CD4-positive, alpha-beta memory T cell (primary cell): ENCODE measurements around the gene B9D2. TPM values are rescaled to one million over a fixed set of nuclear protein-coding genes. Genes with fewer than 3 reads are reported as not detected.

Experiments used
- CTCF ChIA-PET: fragments of 350-600 bp; sonication (Branson Sonifier 250); formaldehyde crosslinking; loops from one replicate; lab custom pipeline; 2021; ENCODE audit warnings: inconsistent platforms; ENCODE audit not compliant: partially characterized antibody; lab: Charles Lee
- POLR2A ChIA-PET: fragments of 350-600 bp; sonication (Branson Sonifier 250); formaldehyde crosslinking; loops from one replicate; lab custom pipeline; 2021; ENCODE audit not compliant: partially characterized antibody; lab: Charles Lee
- DNase-seq, 5 donors: peaks; one replicate each; pipeline versions ENCODE4 v3.0.0 to v3.0.0-alpha.2; 2020 to 2022; ENCODE audit warnings: mixed read lengths in 1 of 5
- H3K27ac ChIP-seq: one replicate; pipeline ENCODE4 v1.7.0; 2013; ENCODE audit warnings: low read depth, low read length
- H3K27me3 ChIP-seq: 2 replicates; pipeline ENCODE4 v1.7.0; 2013; ENCODE audit warnings: mild to moderate bottlenecking, low read length, moderate library complexity; ENCODE audit not compliant: insufficient read depth
- H3K36me3 ChIP-seq: 2 replicates; pipeline ENCODE4 v1.7.0; 2013; ENCODE audit warnings: mild to moderate bottlenecking, low read length, moderate library complexity; ENCODE audit not compliant: insufficient read depth
- H3K4me1 ChIP-seq: 2 replicates; pipeline ENCODE4 v1.7.0; 2013; ENCODE audit warnings: mild to moderate bottlenecking, low read length, moderate library complexity; ENCODE audit not compliant: insufficient read depth
- H3K4me3 ChIP-seq, 2 donors: one replicate each; pipeline ENCODE4 v1.7.0; 2013; ENCODE audit warnings: low read length in 2 of 2, mild to moderate bottlenecking in 1 of 2
- H3K9me3 ChIP-seq, 2 donors: one replicate each; pipeline ENCODE4 v1.7.0; 2013; ENCODE audit warnings: low read length in 2 of 2, control low read depth in 1 of 2; ENCODE audit not compliant: control insufficient read depth in 1 of 2
- H3K27ac Mint-ChIP-seq, 7 donors: one replicate each; pipeline ENCODE4 v1.8.0; 2020 to 2021; ENCODE audit warnings: mixed read lengths in 7 of 7, mild to moderate bottlenecking in 6 of 7, inconsistent platforms in 3 of 7, moderate library complexity in 3 of 7
- H3K27me3 Mint-ChIP-seq, 2 donors: one replicate each; pipeline ENCODE4 v1.8.0; 2020 to 2021; ENCODE audit warnings: mixed read lengths in 2 of 2
- H3K36me3 Mint-ChIP-seq, 2 donors: one replicate each; pipeline ENCODE4 v1.8.0; 2020 to 2021; ENCODE audit warnings: mixed read lengths in 2 of 2, inconsistent platforms in 1 of 2, mild to moderate bottlenecking in 1 of 2
- H3K4me1 Mint-ChIP-seq, 4 donors: one replicate each; pipeline ENCODE4 v1.8.0; 2020 to 2021; ENCODE audit warnings: mixed read lengths in 4 of 4, mild to moderate bottlenecking in 1 of 4
- H3K4me3 Mint-ChIP-seq, 8 donors: one replicate each; pipeline ENCODE4 v1.8.0; 2020 to 2021; ENCODE audit warnings: mixed read lengths in 8 of 8, mild to moderate bottlenecking in 7 of 8, moderate library complexity in 6 of 8, inconsistent platforms in 3 of 8
- H3K9me3 Mint-ChIP-seq, 8 donors: one replicate each; pipeline ENCODE4 v1.8.0; 2020 to 2021; ENCODE audit warnings: mixed read lengths in 8 of 8, mild to moderate bottlenecking in 5 of 8, inconsistent platforms in 3 of 8, moderate library complexity in 1 of 8
- intact Hi-C: fragments of 100-400 bp; cut with micrococcal nuclease; formaldehyde crosslinking; loops from one replicate; pipeline ENCODE4 v1.15.1; 2023
- polyA plus RNA-seq, 2 donors: library from polyadenylated mRNA; unstranded; fragments of 300-500 nt; fragmentation: Illumina TruSeq; gene quantifications; one replicate each; pipeline ENCODE4 v1.2.3, GENCODE V29; 2021
- total RNA-seq, 2 experiments: library from RNA; stranded (reverse); gene quantifications; one replicate each; pipeline ENCODE4 v1.2.3, GENCODE V29; 2021

B9D2 gene
- total and polyA plus RNA-seq, 4 experiments from 2014 or later, result 11.6 to 22.4 (median 14.0) TPM

GRCh38 chr19:41366089-41366488 lies 2.1 kb upstream of the B9D2 start:
- Mint-ChIP-seq H3K4me1 (peaks cover 15 to 27% (median 19%) of the 10 kb centered on the region in 4 donors), H3K4me3 (peak overlapping the region in 2 of 8 donors; percentile 4 to 20)
- POLR2A ChIA-PET, result interaction anchor here (0.5 to 6.3 kb wide), 4 partner anchors 14 to 1545 kb away, joined by 3 to 184 read pairs (median 50); partner anchors contain the start of genes CCDC97, HNRNPUL1 and TGFB1

GRCh38 chr19:41364524-41365391 lies 809 bp upstream of the B9D2 start:
- CTCF ChIA-PET, result interaction anchor here (0.7 to 4.9 kb wide), 13 partner anchors 9 to 231 kb away, joined by 3 to 48 read pairs (median 5); no protein-coding TSS in a partner anchor
- Mint-ChIP-seq H3K36me3 (peaks cover 0 to 12% of the 10 kb centered on the region in 2 donors), H3K4me1 (peaks cover 15 to 36% (median 21%) of the 10 kb centered on the region in 4 donors), H3K27ac (peak overlapping the region; percentile 97 to 100 (median 100)), H3K9me3 (no peaks in the 10 kb centered on the region), H3K4me3 (peak overlapping the region; percentile 93 to 98 (median 95)), H3K27me3 (no peaks in the 10 kb centered on the region)
- peaks cover 24% of the 10 kb centered on the region for H3K4me1 ChIP-seq
- POLR2A ChIA-PET, result interaction anchor here (0.5 to 6.3 kb wide), 23 partner anchors 8 to 752 kb away, joined by 3 to 184 read pairs (median 8); partner anchors contain the start of genes B3GNT8, CCDC97, DMAC2 and HNRNPUL1
- no peaks in the 10 kb centered on the region for H3K36me3 ChIP-seq
- H3K4me3 ChIP-seq, result peak overlapping the region; percentile 77 to 91
- DNase-seq, result no peak
- H3K27ac ChIP-seq, result peak overlapping the region; percentile 99
- intact Hi-C loops, result loop anchor here (1.0 kb wide), 2 partner anchors 13 to 33 kb away; partner anchors contain the start of genes BCKDHA and EXOSC5
- H3K9me3 ChIP-seq, result no peaks in the 10 kb centered on the region
- H3K27me3 ChIP-seq, result no peaks in the 10 kb centered on the region

More at GRCh38 chr19:41366089-41366488, 2.1 kb upstream of the B9D2 start:
- H3K9me3 Mint-ChIP-seq, result no peaks in the 10 kb centered on the region
- H3K9me3 ChIP-seq, result no peaks in the 10 kb centered on the region
- peaks cover 0 to 12% of the 10 kb centered on the region in 2 donors for H3K36me3 Mint-ChIP-seq
- no peaks in the 10 kb centered on the region for H3K27me3 Mint-ChIP-seq
- CTCF ChIA-PET, result interaction anchor here (3.0 to 4.9 kb wide), 3 partner anchors 11 to 65 kb away, joined by 8 to 48 read pairs (median 30); no protein-coding TSS in a partner anchor
- no peaks in the 10 kb centered on the region for H3K27me3 ChIP-seq
- H3K4me3 ChIP-seq, result no peak overlapping the region
- H3K27ac Mint-ChIP-seq, result peak overlapping the region in 6 of 7 donors; percentile 37 to 79 (median 67)
- intact Hi-C loops, result no loop called here
- H3K27ac ChIP-seq, result no peak overlapping the region
- DNase-seq, result no peak
- H3K36me3 ChIP-seq, result no peaks in the 10 kb centered on the region
- peaks cover 24% of the 10 kb centered on the region for H3K4me1 ChIP-seq

- no peaks in the 10 kb centered on the region for H3K9me3 Mint-ChIP-seq
- H3K4me1 ChIP-seq, result peaks cover 30% of the 10 kb centered on the region
- H3K27me3 Mint-ChIP-seq, result no peaks in the 10 kb centered on the region
- H3K36me3 Mint-ChIP-seq, result peaks cover 0 to 12% of the 10 kb centered on the region in 2 donors
- H3K9me3 ChIP-seq, result no peaks in the 10 kb centered on the region
- POLR2A ChIA-PET, result interaction anchor here (0.5 to 6.3 kb wide), 29 partner anchors 11 to 1917 kb away, joined by 3 to 184 read pairs (median 4); partner anchors contain the start of genes ACTMAP, B3GNT8, CCDC97 and DMAC2
- intact Hi-C loops, result loop anchor here (1.0 kb wide), 2 partner anchors 9 to 100 kb away; no protein-coding TSS in a partner anchor
- peak overlapping the region; percentile 77 to 91 for H3K4me3 ChIP-seq
- CTCF ChIA-PET, result interaction anchor here (0.5 to 4.9 kb wide), 15 partner anchors 8 to 233 kb away, joined by 3 to 48 read pairs (median 5); no protein-coding TSS in a partner anchor
- peak overlapping the region; percentile 99 for H3K27ac ChIP-seq
- H3K4me3 Mint-ChIP-seq, result peak overlapping the region; percentile 93 to 98 (median 95)
- no peaks in the 10 kb centered on the region for H3K27me3 ChIP-seq
- H3K4me1 Mint-ChIP-seq, result peaks cover 18 to 48% (median 26%) of the 10 kb centered on the region in 4 donors
- peak overlapping the region; percentile 97 to 100 (median 100) for H3K27ac Mint-ChIP-seq
- H3K36me3 ChIP-seq, result no peaks in the 10 kb centered on the region
- DNase-seq, result no peak
Observed at GRCh38 chr19:41363371-41363752, 587 bp downstream of the B9D2 start.

- ChIA-PET POLR2A (interaction anchor here (0.6 to 6.3 kb wide), 8 partner anchors 10 to 948 kb away, joined by 3 to 184 read pairs (median 13); partner anchors contain the start of genes B3GNT8, CCDC97, HNRNPUL1 and TGFB1), CTCF (interaction anchor here (4.1 to 4.9 kb wide), 2 partner anchors 7 to 10 kb away, joined by 30 to 48 read pairs; no protein-coding TSS in a partner anchor)
- H3K4me3 Mint-ChIP-seq, result peak overlapping the region in 6 of 8 donors; percentile 17 to 98 (median 94)
- Histone ChIP-seq H3K27ac (peak overlapping the region; percentile 99), H3K4me3 (no peak overlapping the region), H3K36me3 (no peaks in the 10 kb centered on the region), H3K9me3 (no peaks in the 10 kb centered on the region), H3K27me3 (no peaks in the 10 kb centered on the region), H3K4me1 (peaks cover 39% of the 10 kb centered on the region)
- H3K4me1 Mint-ChIP-seq, result peaks cover 26 to 59% (median 36%) of the 10 kb centered on the region in 4 donors
- peaks cover 0 to 12% of the 10 kb centered on the region in 2 donors for H3K36me3 Mint-ChIP-seq
- no peaks in the 10 kb centered on the region for H3K9me3 Mint-ChIP-seq
- H3K27ac Mint-ChIP-seq, result peak overlapping the region; percentile 97 to 100 (median 100)
- H3K27me3 Mint-ChIP-seq, result no peaks in the 10 kb centered on the region
- no peak for DNase-seq
- intact Hi-C loops, result no loop called here
Observed at GRCh38 chr19:41362143-41362847, 1.7 kb downstream of the B9D2 start.

GRCh38 chr19:41359741-41360140 lies 4.2 kb downstream of the B9D2 start:
- ChIA-PET POLR2A (interaction anchor here (13.8 kb wide), 1 partner anchor 95 kb away, joined by 217 read pairs; the partner anchor contains the start of gene HNRNPUL1), CTCF (interaction anchor here (0.8 kb wide), 1 partner anchor 52 kb away, joined by 4 read pairs; no protein-coding TSS in a partner anchor)
- Mint-ChIP-seq H3K36me3 (peaks cover 0 to 20% of the 10 kb centered on the region in 2 donors), H3K9me3 (peaks cover 0 to 2% (median 0%) of the 10 kb centered on the region in 8 donors), H3K4me1 (peaks cover 45 to 81% (median 57%) of the 10 kb centered on the region in 4 donors), H3K27me3 (no peaks in the 10 kb centered on the region), H3K27ac (peak overlapping the region in 5 of 7 donors; percentile 22 to 78 (median 67)), H3K4me3 (peak overlapping the region in 3 of 8 donors; percentile 17 to 48 (median 46))
- intact Hi-C loops, result no loop called here
- Histone ChIP-seq H3K27me3 (no peaks in the 10 kb centered on the region), H3K36me3 (no peaks in the 10 kb centered on the region), H3K9me3 (no peaks in the 10 kb centered on the region), H3K4me1 (peaks cover 62% of the 10 kb centered on the region), H3K4me3 (no peak overlapping the region), H3K27ac (no peak overlapping the region)
- no peak for DNase-seq

- H3K4me3 Mint-ChIP-seq, result peak overlapping the region; percentile 20 to 84 (median 60)
- peak overlapping the region; percentile 65 to 95 (median 89) for H3K27ac Mint-ChIP-seq
- peaks cover 0 to 19% of the 10 kb centered on the region in 2 donors for H3K36me3 Mint-ChIP-seq
- Histone ChIP-seq H3K36me3 (no peaks in the 10 kb centered on the region), H3K27ac (peak overlapping the region; percentile 22), H3K9me3 (no peaks in the 10 kb centered on the region), H3K4me1 (peaks cover 55% of the 10 kb centered on the region), H3K4me3 (no peak overlapping the region), H3K27me3 (no peaks in the 10 kb centered on the region)
- no peaks in the 10 kb centered on the region for H3K27me3 Mint-ChIP-seq
- ChIA-PET POLR2A (interaction anchor here (0.5 to 13.8 kb wide), 9 partner anchors 15 to 191 kb away, joined by 3 to 273 read pairs (median 4); partner anchors contain the start of genes CCDC97 and HNRNPUL1), CTCF (interaction anchor here (0.9 to 3.4 kb wide), 3 partner anchors 49 to 153 kb away, joined by 4 to 19 read pairs (median 5); no protein-coding TSS in a partner anchor)
- peaks cover 0 to 2% (median 0%) of the 10 kb centered on the region in 8 donors for H3K9me3 Mint-ChIP-seq
- intact Hi-C loops, result no loop called here
- peaks cover 40 to 71% (median 51%) of the 10 kb centered on the region in 4 donors for H3K4me1 Mint-ChIP-seq
- DNase-seq, result no peak
Observed at GRCh38 chr19:41357746-41358145, 6.2 kb downstream of the B9D2 start.
